HG02938 (cell line): ENCODE data around the gene CACNA1I.

Source experiments
- ATAC-seq: cut with Tn5 transposase; IDR thresholded peaks from one replicate; pipeline ENCODE4 v1.9.1; 2021; ENCODE audit warnings: mild to moderate bottlenecking, moderate library complexity; ENCODE audit not compliant: unreplicated experiment

CACNA1I gene

GRCh38 chr22:39686776-39687525, 116.4 kb downstream of the CACNA1I start:
- ATAC-seq: no peak

- ATAC-seq: no peak
These were observed 117.7 kb downstream of the CACNA1I start for GRCh38 chr22:39688186-39688785.

GRCh38 chr22:39689421-39689820, 118.9 kb downstream of the CACNA1I start:
- ATAC-seq: no peak

- ATAC-seq: no peak
These were observed 120.5 kb downstream of the CACNA1I start for GRCh38 chr22:39690881-39691605.

- no peak for ATAC-seq
These were observed 123.5 kb downstream of the CACNA1I start for GRCh38 chr22:39693943-39694500.

- ATAC-seq: no peak
These were observed 127.4 kb downstream of the CACNA1I start for GRCh38 chr22:39697790-39698430.

GRCh38 chr22:39699631-39700360, 129.2 kb downstream of the CACNA1I start:
- ATAC-seq: no peak

- ATAC-seq: no peak
These were observed 130.0 kb downstream of the CACNA1I start for GRCh38 chr22:39700565-39700964.

GRCh38 chr22:39703091-39703490, 132.5 kb downstream of the CACNA1I start:
- ATAC-seq: no peak

- ATAC-seq: no peak
These were observed 133.5 kb downstream of the CACNA1I start for GRCh38 chr22:39703928-39704639.

- no peak for ATAC-seq
These were observed 134.8 kb downstream of the CACNA1I start for GRCh38 chr22:39705386-39705785.

GRCh38 chr22:39706376-39707140, 136.0 kb downstream of the CACNA1I start:
- ATAC-seq: no peak

GRCh38 chr22:39707351-39707750, 136.8 kb downstream of the CACNA1I start:
- ATAC-seq: no peak

GRCh38 chr22:39707816-39708215, 137.3 kb downstream of the CACNA1I start:
- no peak for ATAC-seq

GRCh38 chr22:39710380-39711150, 140.0 kb downstream of the CACNA1I start:
- no peak for ATAC-seq

GRCh38 chr22:39712081-39712480, 141.5 kb downstream of the CACNA1I start:
- no peak for ATAC-seq

- no peak for ATAC-seq
These were observed 142.4 kb downstream of the CACNA1I start for GRCh38 chr22:39712751-39713525.
